WTC11 (cell line): Measurements from ENCODE around the gene SORL1. TPM values are rescaled to one million over a fixed set of nuclear protein-coding genes. Genes with fewer than 3 reads are reported as not detected.

ENCODE experiments used
- ATF3 ChIP-seq: sonication (generic); formaldehyde crosslinking; conservative IDR thresholded peaks from 2 replicates; pipeline ENCODE4 v1.8.1; 2022; ENCODE audit warnings: mild to moderate bottlenecking, missing genetic modification reagents
- ATF6 ChIP-seq: sonication (generic); formaldehyde crosslinking; IDR thresholded peaks from 2 replicates; pipeline ENCODE4 v1.8.1; 2023; ENCODE audit warnings: mild to moderate bottlenecking, missing genetic modification reagents
- CREM ChIP-seq: sonication (generic); formaldehyde crosslinking; IDR thresholded peaks from 2 replicates; pipeline ENCODE4 v1.8.1; 2022; ENCODE audit warnings: mild to moderate bottlenecking, missing genetic modification reagents, moderate library complexity
- E2F4 ChIP-seq: sonication (generic); formaldehyde crosslinking; IDR thresholded peaks from 2 replicates; pipeline ENCODE4 v1.8.1; 2022; ENCODE audit warnings: low read depth, mild to moderate bottlenecking, moderate library complexity, missing genetic modification reagents, borderline replicate concordance
- E2F5 ChIP-seq: sonication (generic); formaldehyde crosslinking; IDR thresholded peaks from 2 replicates; pipeline ENCODE4 v1.8.1; 2022; ENCODE audit warnings: mild to moderate bottlenecking, moderate library complexity, missing genetic modification reagents
- ERG ChIP-seq: fragments of 250-450 bp; sonication (Bioruptor Pico); IDR thresholded peaks from 2 replicates; pipeline ENCODE4 v1.8.0; 2021; ENCODE audit warnings: mild to moderate bottlenecking
- IRF1 ChIP-seq: sonication (generic); formaldehyde crosslinking; IDR thresholded peaks from 2 replicates; pipeline ENCODE4 v1.8.0; 2023; ENCODE audit warnings: missing genetic modification reagents
- JAZF1 ChIP-seq: fragments of 250-450 bp; sonication (Bioruptor Pico); IDR thresholded peaks from 2 replicates; pipeline ENCODE4 v1.9.0; 2021; ENCODE audit warnings: moderate library complexity, mild to moderate bottlenecking, inconsistent platforms
- MYBL2 ChIP-seq: sonication (generic); formaldehyde crosslinking; IDR thresholded peaks from 2 replicates; pipeline ENCODE4 v1.8.1; 2023; ENCODE audit warnings: mild to moderate bottlenecking, moderate library complexity, missing genetic modification reagents
- NFATC4 ChIP-seq: fragments of 250-450 bp; sonication (Bioruptor Pico); IDR thresholded peaks from 2 replicates; pipeline ENCODE4 v1.9.0; 2021; ENCODE audit warnings: mild to moderate bottlenecking
- OVOL2 ChIP-seq: fragments of 250-450 bp; sonication (Bioruptor Pico); IDR thresholded peaks from 2 replicates; pipeline ENCODE4 v1.9.0; 2021; ENCODE audit warnings: mild to moderate bottlenecking, borderline replicate concordance
- STAT6 ChIP-seq: sonication (generic); formaldehyde crosslinking; conservative IDR thresholded peaks from 2 replicates; pipeline ENCODE4 v1.8.1; 2023; ENCODE audit warnings: mild to moderate bottlenecking, low read depth, missing genetic modification reagents, moderate library complexity
- TP53 ChIP-seq: sonication (generic); formaldehyde crosslinking; IDR thresholded peaks from 2 replicates; pipeline ENCODE4 v1.8.1; 2023; ENCODE audit warnings: mild to moderate bottlenecking, missing genetic modification reagents
- ZMAT4 ChIP-seq: fragments of 250-450 bp; sonication (Bioruptor Pico); IDR thresholded peaks from 2 replicates; pipeline ENCODE4 v1.9.0; 2021; ENCODE audit warnings: mild to moderate bottlenecking
- ZNF121 ChIP-seq: sonication (generic); formaldehyde crosslinking; IDR thresholded peaks from 2 replicates; pipeline ENCODE4 v1.8.0; 2023; ENCODE audit warnings: missing genetic modification reagents
- ZNF138 ChIP-seq: sonication (generic); formaldehyde crosslinking; conservative IDR thresholded peaks from 2 replicates; pipeline ENCODE4 v1.8.1; 2022; ENCODE audit warnings: mild to moderate bottlenecking, moderate library complexity, missing genetic modification reagents
- ZNF219 ChIP-seq: sonication (generic); formaldehyde crosslinking; IDR thresholded peaks from 2 replicates; pipeline ENCODE4 v1.8.0; 2023; ENCODE audit warnings: missing genetic modification reagents, mild to moderate bottlenecking, borderline replicate concordance
- ZNF281 ChIP-seq: sonication (generic); formaldehyde crosslinking; IDR thresholded peaks from 2 replicates; pipeline ENCODE4 v1.8.0; 2023; ENCODE audit warnings: mild to moderate bottlenecking, missing genetic modification reagents
- ZNF317 ChIP-seq: sonication (generic); formaldehyde crosslinking; IDR thresholded peaks from 2 replicates; pipeline ENCODE4 v1.8.1; 2023; ENCODE audit warnings: low read depth, mild to moderate bottlenecking, moderate library complexity, missing genetic modification reagents, borderline replicate concordance
- ZNF396 ChIP-seq: fragments of 250-450 bp; sonication (Bioruptor Pico); IDR thresholded peaks from 2 replicates; pipeline ENCODE4 v1.8.0; 2021; ENCODE audit warnings: mild to moderate bottlenecking, moderate library complexity, borderline replicate concordance
- ZNF423 ChIP-seq: fragments of 250-450 bp; sonication (Bioruptor Pico); IDR thresholded peaks from 2 replicates; pipeline ENCODE4 v2.1.2; 2022; ENCODE audit warnings: mild to moderate bottlenecking, moderate library complexity
- ZNF671 ChIP-seq: fragments of 250-450 bp; sonication (Bioruptor Pico); IDR thresholded peaks from 2 replicates; pipeline ENCODE4 v1.8.0; 2021; ENCODE audit warnings: mild to moderate bottlenecking
- ZSCAN18 ChIP-seq: fragments of 250-450 bp; sonication (Bioruptor Pico); IDR thresholded peaks from 2 replicates; pipeline ENCODE4 v2.1.2; 2022; ENCODE audit warnings: mild to moderate bottlenecking, moderate library complexity
- total RNA-seq: library from RNA; stranded (reverse); gene quantifications from 3 replicates; pipeline ENCODE4 v1.2.3, GENCODE V29; 2021

The SORL1 gene
- total RNA-seq, 1 experiment from 2014 or later: 87.1 TPM

- TF ChIP-seq ATF3 (CRISPR knock-in tag): no peak
- TF ChIP-seq ZNF281 (CRISPR knock-in tag): 0 out of 2 replicates have a peak, but pooled peaks have one; percentile 32
- TF ChIP-seq ZNF396: no peak
- TF ChIP-seq ZSCAN18: no peak
- TF ChIP-seq OVOL2: no peak
- TF ChIP-seq NFATC4 (CRISPR knock-in tag): no peak
- TF ChIP-seq ATF6 (CRISPR knock-in tag): no peak
- TF ChIP-seq CREM (CRISPR knock-in tag): 0 out of 2 replicates have a peak, but pooled peaks have one; percentile 53
- TF ChIP-seq ZNF671 (CRISPR knock-in tag): no peak
- no peak for TF ChIP-seq MYBL2
- TF ChIP-seq E2F5: peak; percentile 44; the same call in 1 of the 2 replicates
- TF ChIP-seq ZNF138: 0 out of 2 replicates have a peak, but pooled peaks have one; percentile 4
- no peak for TF ChIP-seq ERG (CRISPR knock-in tag)
- TF ChIP-seq ZNF219 (CRISPR knock-in tag): no peak
- TF ChIP-seq ZNF121 (CRISPR knock-in tag): no peak
- no peak for TF ChIP-seq STAT6
- peak; percentile 40; the same call in 1 of the 2 replicates for TF ChIP-seq ZNF423 (CRISPR knock-in tag)
- no peak for TF ChIP-seq ZNF317 (CRISPR knock-in tag)
- no peak for TF ChIP-seq IRF1
- no peak for TF ChIP-seq TP53 (CRISPR knock-in tag)
- TF ChIP-seq ZMAT4 (CRISPR knock-in tag): no peak
- TF ChIP-seq E2F4: no peak
- TF ChIP-seq JAZF1: no peak
Observed at GRCh38 chr11:121655537-121656327, 203.6 kb downstream of the SORL1 start (continued).
